Measurements from ENCODE around the gene ANP32E. TPM values are rescaled to one million over a fixed set of nuclear protein-coding genes. Genes with fewer than 3 reads are reported as not detected.
A peak's percentile ranks its signal among the peaks of the same experiment; 100 is the strongest.

Gene ANP32E
- total and polyA plus RNA-seq, 9 of the 15 experiments (the other 6 are each of a cell fraction or from before 2014, with no cell fraction given), result 60.4 to 197 (median 104) TPM

- TF ChIP-seq ZMIZ1 (IDR thresholded peaks at IDR 0.05; ENCODE audit: low read depth in 2 of 2, low read length in 2 of 2) (no peak), ZNF561 (CRISPR knock-in tag; conservative IDR thresholded peaks at IDR 0.05) (no peak), ZNF175 (CRISPR knock-in tag; IDR thresholded peaks at IDR 0.05; ENCODE audit: low read depth) (no peak), MLLT1 (IDR thresholded peaks at IDR 0.05) (peak in 1 of 2 experiments; percentile 86; a peak in 2 of 4 replicates), EP400 (IDR thresholded peaks at IDR 0.05) (no peak), ZNF507 (tag; conservative IDR thresholded peaks at IDR 0.05) (no peak), ZNF639 (CRISPR knock-in tag; conservative IDR thresholded peaks at IDR 0.05 in 1 of 2, IDR thresholded peaks at IDR 0.05 in 1 of 2) (no peak), GATA2 (CRISPR knock-in tag; IDR thresholded peaks at IDR 0.05) (no peak), KHSRP (IDR thresholded peaks at IDR 0.05) (no peak), ZNF263 (CRISPR knock-in tag; IDR thresholded peaks at IDR 0.05; ENCODE audit: borderline replicate concordance) (no peak), ZBTB7A (IDR thresholded peaks at IDR 0.05; ENCODE audit: borderline replicate concordance, control insufficient read depth, low read depth, low read length) (peak; percentile 31; the same call in 1 of the 2 replicates), NR1H2 (CRISPR knock-in tag; IDR thresholded peaks at IDR 0.05) (no peak), BRF1 (IDR thresholded peaks at IDR 0.05; ENCODE audit: borderline replicate concordance, extremely low read depth, insufficient read length) (no peak), ZFP91 (CRISPR knock-in tag; IDR thresholded peaks at IDR 0.05) (no peak), TCF3 (CRISPR knock-in tag; IDR thresholded peaks at IDR 0.05) (no peak), POLR2H (tag; IDR thresholded peaks at IDR 0.05; ENCODE audit: low read depth) (no peak), TAF1 (IDR thresholded peaks at IDR 0.05; ENCODE audit: control insufficient read depth, extremely low read depth, insufficient read depth, low read length, severe bottlenecking) (no peak), CREBBP (IDR thresholded peaks at IDR 0.05; ENCODE audit: low read depth, low read length) (no peak)
Observed at GRCh38 chr1:150259758-150260669, 24.1 kb upstream of the ANP32E start (continued).

All from K562 (cell line).